NCI-H510A (cell line): ENCODE data around the gene RNF214.
"Not testable (repeated sequence)": the region's sequence is repeated elsewhere in the genome, so short reads cannot be mapped to it uniquely, and the experiment has no call there.

ENCODE experiments used
- DNase-seq: peaks from one replicate; lab custom pipeline; 2025; lab: John Stamatoyannopoulos, UW

The RNF214 gene

GRCh38 chr11:117197516-117198456, 34.7 kb upstream of the RNF214 start:
- no peak for DNase-seq

- DNase-seq, result no peak
Measured at GRCh38 chr11:117198613-117199012, 33.9 kb upstream of the RNF214 start.

- DNase-seq, result no peak
Measured at GRCh38 chr11:117199053-117199915, 33.2 kb upstream of the RNF214 start, which contains the start of gene TAGLN. Gene TAGLN, plus strand, starts transcription at chr11:117199370. Its CDS starts 3,644 bp downstream, at chr11:117203014.

GRCh38 chr11:117199916-117200812, 32.3 kb upstream of the RNF214 start:
- DNase-seq, result no peak

GRCh38 chr11:117200813-117201657, 31.4 kb upstream of the RNF214 start:
- DNase-seq, result no peak

- DNase-seq, result no peak
Measured at GRCh38 chr11:117201658-117202305, 30.7 kb upstream of the RNF214 start.

- no peak for DNase-seq
Measured at GRCh38 chr11:117202386-117203068, 29.9 kb upstream of the RNF214 start.

- DNase-seq, result no peak
Measured at GRCh38 chr11:117203069-117203407, 29.4 kb upstream of the RNF214 start.

GRCh38 chr11:117204283-117205080, 28.0 kb upstream of the RNF214 start:
- no peak for DNase-seq

GRCh38 chr11:117205211-117205818, 27.2 kb upstream of the RNF214 start:
- DNase-seq, result no peak

GRCh38 chr11:117206111-117206510, 26.4 kb upstream of the RNF214 start:
- not testable (repeated sequence) for DNase-seq

GRCh38 chr11:117206859-117207258, 25.6 kb upstream of the RNF214 start:
- DNase-seq, result not testable (repeated sequence)

GRCh38 chr11:117207481-117207880, 25.0 kb upstream of the RNF214 start:
- not testable (repeated sequence) for DNase-seq

- DNase-seq, result not testable (repeated sequence)
Measured at GRCh38 chr11:117208710-117209109, 23.8 kb upstream of the RNF214 start.

GRCh38 chr11:117209351-117210125, 22.9 kb upstream of the RNF214 start:
- not testable (repeated sequence) for DNase-seq

- no peak for DNase-seq
Measured at GRCh38 chr11:117210620-117211019, 21.9 kb upstream of the RNF214 start.

- no peak for DNase-seq
Measured at GRCh38 chr11:117212697-117213355, 19.6 kb upstream of the RNF214 start.
